Stimulated activated naive CD8-positive, alpha-beta T cell treated with anti-CD3 and anti-CD28 coated beads, Interleukin-15, Interleukin-2, amounts not matched to agents 100 ng/mL and 50 ng/mL, for 24 hours (primary cell): ENCODE data around the gene CAMK1.
"Not testable (repeated sequence)": the region's sequence is repeated elsewhere in the genome, so short reads cannot be mapped to it uniquely, and the experiment has no call there.

Experiments
- H3K27ac Mint-ChIP-seq: one replicate; pipeline ENCODE4 v1.8.0; 2021; ENCODE audit warnings: mild to moderate bottlenecking, mixed read lengths
- H3K27me3 Mint-ChIP-seq: one replicate; pipeline ENCODE4 v1.8.0; 2021; ENCODE audit warnings: mixed read lengths
- H3K36me3 Mint-ChIP-seq: one replicate; pipeline ENCODE4 v1.8.0; 2021; ENCODE audit warnings: low read depth, mixed read lengths
- H3K4me1 Mint-ChIP-seq: one replicate; pipeline ENCODE4 v1.8.0; 2021; ENCODE audit warnings: low read depth, mixed read lengths
- H3K4me3 Mint-ChIP-seq: one replicate; pipeline ENCODE4 v1.8.0; 2021; ENCODE audit warnings: mild to moderate bottlenecking, mixed read lengths
- H3K9me3 Mint-ChIP-seq: one replicate; pipeline ENCODE4 v1.8.0; 2021; ENCODE audit warnings: mixed read lengths

Gene CAMK1

GRCh38 chr3:9785602-9786001 lies 15.9 kb upstream of the CAMK1 start:
- H3K4me3 Mint-ChIP-seq: no peak overlapping the region
- peaks cover 68% of the 10 kb centered on the region for H3K36me3 Mint-ChIP-seq
- H3K4me1 Mint-ChIP-seq: peaks cover 53% of the 10 kb centered on the region
- H3K27me3 Mint-ChIP-seq: no peaks in the 10 kb centered on the region
- no peaks in the 10 kb centered on the region for H3K9me3 Mint-ChIP-seq
- H3K27ac Mint-ChIP-seq: peak overlapping the region; percentile 19

GRCh38 chr3:9784965-9785364 lies 15.2 kb upstream of the CAMK1 start:
- Mint-ChIP-seq H3K9me3 (no peaks in the 10 kb centered on the region), H3K4me3 (no peak overlapping the region), H3K4me1 (peaks cover 53% of the 10 kb centered on the region), H3K27me3 (no peaks in the 10 kb centered on the region), H3K36me3 (peaks cover 68% of the 10 kb centered on the region), H3K27ac (peak overlapping the region; percentile 19)

DNA sequence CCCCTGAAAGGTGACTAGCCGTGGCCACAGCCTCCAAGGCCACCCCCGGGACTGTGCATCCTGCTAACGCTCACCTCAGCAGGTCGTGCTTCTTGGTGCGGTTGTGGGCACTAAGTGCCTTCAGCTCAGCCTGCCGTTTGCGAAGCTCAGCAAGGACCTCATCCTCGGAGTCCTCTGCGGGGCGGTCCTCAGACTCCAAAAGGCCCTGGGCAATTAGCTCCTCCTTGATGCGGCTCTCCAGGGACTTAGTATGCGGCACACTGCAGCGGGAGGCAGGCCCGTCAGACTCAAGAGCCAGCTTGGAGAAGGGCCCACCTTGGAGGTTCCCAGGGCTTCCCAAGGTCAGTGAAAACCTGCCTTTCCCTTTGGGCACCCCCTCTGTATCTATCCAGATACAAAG lies 14.2 kb upstream of the CAMK1 start:
- H3K4me1 Mint-ChIP-seq: peaks cover 55% of the 10 kb centered on the region
- peaks cover 61% of the 10 kb centered on the region for H3K36me3 Mint-ChIP-seq
- no peak overlapping the region for H3K4me3 Mint-ChIP-seq
- no peaks in the 10 kb centered on the region for H3K9me3 Mint-ChIP-seq
- no peak overlapping the region for H3K27ac Mint-ChIP-seq
- no peaks in the 10 kb centered on the region for H3K27me3 Mint-ChIP-seq

- Mint-ChIP-seq H3K9me3 (no peaks in the 10 kb centered on the region), H3K27me3 (no peaks in the 10 kb centered on the region), H3K27ac (no peak overlapping the region), H3K36me3 (peaks cover 58% of the 10 kb centered on the region), H3K4me1 (peaks cover 61% of the 10 kb centered on the region), H3K4me3 (no peak overlapping the region)
These were observed 13.0 kb upstream of the CAMK1 start for GRCh38 chr3:9782770-9783169.

DNA sequence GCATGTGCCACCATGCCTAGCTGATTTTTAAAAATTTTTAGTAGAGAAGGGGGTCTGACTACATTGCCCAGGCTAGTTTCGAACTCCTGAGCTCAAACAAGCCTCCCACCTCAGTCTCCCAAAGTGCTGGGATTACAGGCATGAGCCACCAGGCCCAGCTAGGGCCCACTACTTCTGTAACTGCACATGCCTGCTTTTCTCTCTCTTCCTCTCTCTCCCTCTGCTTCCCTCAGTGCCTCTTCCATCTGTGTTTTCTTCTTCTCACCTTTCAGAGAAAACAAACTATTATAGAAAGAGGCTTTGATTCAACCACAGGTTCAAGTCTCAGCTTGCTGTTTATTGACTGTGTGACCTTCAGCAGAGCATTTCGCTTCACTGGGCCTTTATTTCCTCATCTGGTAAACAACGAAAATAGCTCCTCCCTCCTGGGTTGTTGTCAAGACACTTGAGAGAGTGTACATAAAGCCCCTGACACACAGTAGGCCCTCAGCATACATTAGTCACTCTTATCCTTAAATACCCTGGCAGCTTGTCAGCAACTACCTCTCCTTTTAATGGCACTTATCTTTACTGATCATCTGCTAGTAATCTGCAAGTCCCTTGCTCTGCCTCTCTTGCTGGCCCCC lies 12.3 kb upstream of the CAMK1 start:
- Mint-ChIP-seq H3K4me1 (peaks cover 61% of the 10 kb centered on the region), H3K4me3 (no peak overlapping the region), H3K36me3 (peaks cover 52% of the 10 kb centered on the region), H3K9me3 (no peaks in the 10 kb centered on the region), H3K27me3 (no peaks in the 10 kb centered on the region), H3K27ac (no peak overlapping the region)

GRCh38 chr3:9781551-9781950 lies 11.8 kb upstream of the CAMK1 start:
- no peaks in the 10 kb centered on the region for H3K27me3 Mint-ChIP-seq
- peaks cover 48% of the 10 kb centered on the region for H3K36me3 Mint-ChIP-seq
- no peak overlapping the region for H3K4me3 Mint-ChIP-seq
- H3K27ac Mint-ChIP-seq: peak overlapping the region; percentile 93
- H3K9me3 Mint-ChIP-seq: no peaks in the 10 kb centered on the region
- peaks cover 61% of the 10 kb centered on the region for H3K4me1 Mint-ChIP-seq

DNA sequence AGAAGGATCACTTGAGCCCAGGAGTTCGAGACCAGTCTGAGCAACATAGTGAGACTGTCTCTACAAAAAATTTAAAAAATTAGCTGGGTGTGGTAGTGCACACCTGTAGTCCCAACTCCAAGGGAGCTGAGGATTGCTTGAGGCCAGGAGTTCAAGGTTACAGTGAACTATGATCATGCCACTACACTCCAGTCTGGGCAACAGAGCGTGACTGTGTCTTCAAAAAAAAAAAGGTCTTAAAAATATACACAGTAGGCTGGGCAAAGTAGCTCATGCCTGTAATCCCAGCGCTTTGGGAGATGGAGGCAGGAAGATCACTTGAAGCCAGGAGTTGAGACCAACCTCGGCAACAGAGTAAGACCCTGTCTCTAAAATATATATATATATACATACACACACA lies 11.2 kb upstream of the CAMK1 start:
- H3K4me1 Mint-ChIP-seq: peaks cover 60% of the 10 kb centered on the region
- H3K9me3 Mint-ChIP-seq: no peaks in the 10 kb centered on the region
- H3K36me3 Mint-ChIP-seq: peaks cover 42% of the 10 kb centered on the region
- H3K27ac Mint-ChIP-seq: peak overlapping the region; percentile 93
- H3K27me3 Mint-ChIP-seq: no peaks in the 10 kb centered on the region
- peak overlapping the region; percentile 45 for H3K4me3 Mint-ChIP-seq

GRCh38 chr3:9780458-9780812 lies 10.7 kb upstream of the CAMK1 start:
- Mint-ChIP-seq H3K36me3 (peaks cover 38% of the 10 kb centered on the region), H3K4me3 (peak overlapping the region; percentile 45), H3K4me1 (peaks cover 60% of the 10 kb centered on the region), H3K9me3 (no peaks in the 10 kb centered on the region), H3K27ac (peak overlapping the region; percentile 93), H3K27me3 (no peaks in the 10 kb centered on the region)

DNA sequence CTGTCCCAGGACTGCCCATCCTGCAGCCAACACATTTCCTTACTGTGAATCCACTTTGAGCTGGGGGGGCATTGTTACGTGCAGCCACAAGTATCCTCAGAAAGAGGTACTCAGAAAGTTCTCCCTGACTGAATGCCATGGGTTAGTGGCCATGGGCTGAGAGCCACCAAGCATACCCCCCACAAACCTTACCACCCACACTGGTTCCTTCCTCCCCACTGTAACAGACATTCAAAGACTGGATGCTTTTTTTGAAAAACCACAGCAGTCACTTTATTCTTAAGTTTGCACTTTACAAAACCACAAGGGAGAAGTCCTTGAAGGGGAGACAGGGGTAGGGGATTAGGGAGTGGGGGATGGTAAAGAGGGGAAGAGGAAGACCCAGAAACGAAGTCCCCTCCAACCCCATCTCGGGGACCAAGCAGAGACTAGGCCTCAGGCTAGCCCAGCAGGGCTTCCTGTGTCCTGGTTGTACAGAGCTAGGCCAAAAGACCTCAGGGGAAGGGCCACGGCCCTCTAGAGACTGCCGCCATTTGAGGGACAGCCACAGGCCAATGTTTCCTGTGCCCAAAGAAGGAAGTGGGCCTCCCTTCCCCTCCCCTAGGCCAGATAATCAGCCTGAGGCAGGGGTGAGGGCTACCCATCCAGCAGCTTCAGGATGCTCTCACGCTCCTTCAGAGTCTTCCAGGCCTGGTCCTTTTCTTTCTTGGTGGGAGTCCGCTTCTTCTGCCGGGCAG lies 10.1 kb upstream of the CAMK1 start:
- Mint-ChIP-seq H3K27me3 (no peaks in the 10 kb centered on the region), H3K27ac (peak overlapping the region; percentile 93), H3K36me3 (peaks cover 34% of the 10 kb centered on the region), H3K4me1 (peaks cover 64% of the 10 kb centered on the region), H3K9me3 (no peaks in the 10 kb centered on the region), H3K4me3 (peak overlapping the region; percentile 45)

DNA sequence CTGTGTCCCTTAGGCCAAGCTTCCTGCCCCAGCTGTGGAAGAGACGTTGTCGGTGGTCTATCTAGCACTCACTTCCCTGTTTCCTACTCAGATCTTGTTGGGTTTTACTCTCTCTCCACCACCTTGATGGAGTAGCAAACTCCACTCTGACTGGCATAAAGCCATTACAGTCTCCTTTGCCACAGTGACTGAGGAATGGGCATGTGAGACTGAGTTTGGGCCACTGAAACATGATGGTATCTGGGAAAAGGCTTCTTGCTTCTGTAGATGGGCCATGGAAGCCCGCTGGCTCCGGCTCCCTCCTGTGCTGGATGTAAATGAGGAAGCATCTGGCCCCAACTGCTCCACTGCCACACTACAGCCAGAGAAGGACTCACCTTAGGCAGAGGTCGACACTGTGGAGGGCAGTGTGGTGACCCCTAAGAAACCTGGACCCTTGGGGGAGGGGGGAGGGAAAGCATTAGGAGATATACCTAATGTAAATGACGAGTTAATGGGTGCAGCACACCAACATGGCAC lies 9.4 kb upstream of the CAMK1 start:
- Mint-ChIP-seq H3K4me3 (peak overlapping the region; percentile 45), H3K27ac (peak overlapping the region; percentile 93), H3K9me3 (no peaks in the 10 kb centered on the region), H3K36me3 (peaks cover 30% of the 10 kb centered on the region), H3K27me3 (no peaks in the 10 kb centered on the region), H3K4me1 (peaks cover 64% of the 10 kb centered on the region)

DNA sequence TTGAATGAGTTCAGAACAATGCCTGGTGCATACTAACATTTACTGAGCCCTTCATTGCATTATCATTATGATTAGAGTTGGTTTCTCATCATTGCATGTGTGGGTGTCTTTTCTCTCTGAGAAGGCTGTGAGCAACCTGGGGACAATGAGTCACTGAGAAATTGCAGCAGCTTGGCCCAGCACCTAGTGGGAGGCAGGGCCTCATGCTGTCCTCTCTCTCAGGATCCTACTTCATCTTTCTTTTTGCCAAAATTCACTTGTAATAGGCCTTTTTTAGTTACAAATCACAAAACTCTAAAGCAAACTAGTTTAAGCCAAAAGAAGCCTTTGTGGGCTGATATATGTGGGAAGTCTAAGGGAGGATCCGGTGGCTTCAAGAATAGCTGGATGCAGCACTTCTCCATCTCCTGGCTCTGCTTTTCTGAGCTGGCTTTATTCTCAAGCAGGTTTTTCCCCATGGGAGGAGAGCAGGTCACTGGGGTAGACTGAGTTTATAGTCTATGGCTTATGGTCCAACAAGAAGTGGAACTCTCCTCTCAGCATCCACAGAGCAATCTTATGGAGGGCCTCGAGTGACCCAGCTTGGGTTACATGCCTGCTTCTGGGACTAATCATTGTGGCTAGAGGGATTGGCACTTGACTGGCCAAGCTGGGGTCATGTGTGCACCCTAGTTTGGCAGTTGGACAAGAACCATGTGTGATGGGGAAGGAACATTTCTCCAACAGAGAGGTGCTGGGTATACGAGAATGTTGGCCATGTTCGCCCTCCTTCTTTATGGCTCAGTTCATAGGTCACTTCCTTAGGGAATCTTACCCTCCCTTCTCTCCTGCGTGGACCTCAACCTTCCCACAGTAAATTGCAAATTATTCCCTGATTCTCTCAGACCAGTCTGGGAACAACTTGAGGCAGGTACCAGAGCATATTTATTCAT lies 8.7 kb upstream of the CAMK1 start:
- H3K4me1 Mint-ChIP-seq: peaks cover 64% of the 10 kb centered on the region
- peak overlapping the region; percentile 35 for H3K4me3 Mint-ChIP-seq
- peaks cover 30% of the 10 kb centered on the region for H3K36me3 Mint-ChIP-seq
- H3K27ac Mint-ChIP-seq: peak overlapping the region; percentile 93
- no peaks in the 10 kb centered on the region for H3K9me3 Mint-ChIP-seq
- H3K27me3 Mint-ChIP-seq: no peaks in the 10 kb centered on the region

DNA sequence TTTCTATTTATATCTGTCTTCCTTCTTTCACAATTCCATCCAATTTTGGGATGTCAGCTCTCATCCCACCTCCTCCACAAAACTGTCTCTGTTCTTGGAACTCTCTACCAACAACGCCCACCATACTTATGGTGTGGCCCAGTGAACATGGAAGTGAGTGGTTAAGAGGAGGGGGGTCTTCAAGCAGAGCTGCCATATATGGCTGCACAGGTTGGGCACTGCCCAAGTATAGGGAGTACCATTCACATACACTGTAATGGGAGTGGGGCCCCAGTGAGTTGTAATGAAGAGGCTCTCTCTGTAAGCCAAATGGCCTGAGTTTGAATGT lies 7.9 kb upstream of the CAMK1 start:
- Mint-ChIP-seq H3K4me3 (peak overlapping the region; percentile 35), H3K27me3 (no peaks in the 10 kb centered on the region), H3K9me3 (no peaks in the 10 kb centered on the region), H3K27ac (peak overlapping the region; percentile 93), H3K4me1 (peaks cover 64% of the 10 kb centered on the region), H3K36me3 (peaks cover 25% of the 10 kb centered on the region)

DNA sequence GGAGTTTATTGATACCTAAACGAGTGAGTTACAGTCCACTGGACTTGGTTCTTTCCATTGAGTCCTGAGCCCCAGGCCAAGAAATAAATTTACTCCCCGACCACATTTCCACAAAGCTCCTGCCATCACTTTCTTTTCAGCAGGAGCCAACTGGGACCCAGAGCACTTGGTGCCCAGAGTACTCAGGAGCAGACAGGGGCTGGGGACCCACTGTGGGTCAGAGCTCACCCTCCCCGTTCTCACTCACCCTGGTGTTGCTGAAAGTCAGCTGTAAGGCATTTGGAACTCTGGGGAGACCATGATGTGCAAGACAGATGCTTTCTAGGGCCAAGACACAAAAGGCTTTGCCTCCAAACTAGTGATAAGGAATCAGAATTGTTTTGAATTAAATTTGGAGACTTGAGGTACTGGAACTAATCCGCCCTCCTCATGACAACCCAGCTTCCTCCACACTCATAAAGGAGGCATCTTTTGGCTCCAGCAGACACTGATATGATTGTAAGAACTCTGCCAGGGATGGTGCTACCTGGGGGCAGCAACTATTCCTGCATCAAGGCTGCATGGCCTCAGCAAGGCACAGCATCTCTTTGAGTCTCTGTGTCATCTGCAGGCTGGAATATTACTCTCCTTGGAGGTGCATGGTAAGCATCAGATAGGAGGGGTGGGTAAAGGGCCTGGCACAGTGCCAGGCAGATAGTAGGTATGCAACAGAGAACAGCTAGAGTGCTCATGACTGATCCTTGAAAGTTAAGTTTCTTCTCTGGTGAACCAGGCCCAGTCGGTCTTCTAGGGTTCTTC lies 7.3 kb upstream of the CAMK1 start:
- H3K27me3 Mint-ChIP-seq: no peaks in the 10 kb centered on the region
- peaks cover 60% of the 10 kb centered on the region for H3K4me1 Mint-ChIP-seq
- H3K27ac Mint-ChIP-seq: peak overlapping the region; percentile 93
- peak overlapping the region; percentile 35 for H3K4me3 Mint-ChIP-seq
- no peaks in the 10 kb centered on the region for H3K9me3 Mint-ChIP-seq
- peaks cover 20% of the 10 kb centered on the region for H3K36me3 Mint-ChIP-seq

GRCh38 chr3:9771007-9771406 lies 1.3 kb upstream of the CAMK1 start:
- H3K4me3 Mint-ChIP-seq, H3K36me3 Mint-ChIP-seq, H3K27me3 Mint-ChIP-seq, H3K9me3 Mint-ChIP-seq: not testable (repeated sequence)
- H3K4me1 Mint-ChIP-seq: peaks cover 30% of the 10 kb centered on the region
- peak overlapping the region; percentile 57 for H3K27ac Mint-ChIP-seq
